CD4-positive, alpha-beta T cell treated with Interleukin-1 beta for 1 hour (primary cell): ENCODE results near the gene SPINT1.
"Not testable (repeated sequence)": the region's sequence is repeated elsewhere in the genome, so short reads cannot be mapped to it uniquely, and the experiment has no call there.

Source experiments
- DNase-seq, 2 donors: peaks; one replicate each; pipeline ENCODE4 v3.0.0-alpha.2; 2020 to 2022

The SPINT1 gene

DNA sequence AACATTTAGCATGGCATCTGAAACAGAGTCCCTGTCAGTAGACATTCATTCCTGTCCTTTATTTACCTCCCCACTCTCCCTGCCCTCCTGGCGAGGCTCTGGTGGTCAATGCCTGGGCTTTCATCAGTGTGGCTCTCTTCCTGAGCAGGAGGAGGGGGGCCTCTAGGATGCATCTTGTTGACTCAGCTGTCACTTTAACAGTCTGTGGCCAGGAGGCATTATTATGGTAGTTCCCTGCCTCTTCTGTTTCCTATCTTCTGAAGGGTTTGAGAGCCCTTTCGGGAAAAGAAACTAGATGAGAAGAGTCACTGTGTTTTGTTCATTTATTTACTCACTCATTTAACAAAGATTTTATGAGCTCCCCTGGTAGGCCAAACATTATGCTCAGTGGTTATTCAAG is 13.0 kb upstream of the SPINT1 start:
- DNase-seq = no peak

DNA sequence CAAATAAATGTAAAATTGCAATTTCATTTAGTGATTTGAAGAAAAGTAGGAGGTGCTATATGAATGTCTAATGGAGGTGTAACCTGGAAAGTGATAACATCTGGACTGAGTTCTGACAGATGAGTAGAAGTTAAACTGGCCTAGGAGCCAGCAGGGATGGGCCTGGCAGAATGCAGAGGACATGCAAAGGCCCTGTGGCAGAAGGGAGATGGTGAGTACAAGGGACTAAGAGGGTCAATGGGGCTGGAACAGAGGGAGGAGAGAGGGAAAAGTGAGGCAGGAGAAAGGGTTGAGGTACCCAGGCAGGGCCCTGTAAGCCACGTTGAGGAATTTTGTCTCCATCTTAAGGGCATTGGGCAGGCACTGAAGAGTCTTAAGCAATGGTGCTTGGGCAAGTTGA is 12.0 kb upstream of the SPINT1 start:
- DNase-seq = no peak

DNA sequence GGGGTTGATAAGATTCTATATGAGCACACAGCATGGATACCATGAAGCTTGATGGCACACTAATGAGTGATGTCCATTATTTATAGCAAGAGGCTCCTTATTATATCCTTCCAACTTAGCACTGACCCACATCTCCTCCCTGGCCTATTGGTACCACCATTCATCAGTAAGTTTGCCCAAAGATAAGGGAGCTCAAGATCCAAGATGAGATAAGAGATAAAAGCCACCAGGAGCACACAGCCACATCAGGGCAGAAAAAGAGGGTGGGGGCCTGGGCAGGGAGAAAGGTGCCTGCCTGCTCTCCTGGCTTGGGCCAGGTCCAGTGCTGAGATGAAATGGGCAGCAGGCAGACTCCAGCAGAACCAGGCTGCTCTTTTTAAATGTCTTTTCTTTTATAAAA is 10.9 kb upstream of the SPINT1 start:
- DNase-seq = no peak

DNA sequence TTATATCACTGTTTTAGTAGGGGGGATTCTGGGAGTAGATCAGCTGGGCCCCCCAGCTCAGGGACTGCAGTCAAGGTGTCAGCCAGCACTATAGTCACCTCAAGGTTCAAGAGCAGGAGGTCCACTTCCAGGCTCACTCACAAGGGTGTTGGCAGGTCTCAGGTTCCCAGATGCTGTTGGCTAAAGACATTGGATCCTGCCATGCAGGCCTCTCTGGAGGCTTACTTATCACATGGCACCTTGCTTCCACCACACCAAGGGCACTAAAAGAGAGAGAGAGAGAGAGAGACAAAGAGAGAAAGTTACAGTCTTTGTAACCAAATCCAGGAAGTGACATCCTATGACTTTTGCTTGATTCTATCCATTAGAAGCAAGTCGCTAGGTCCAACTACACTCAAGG is 7.8 kb upstream of the SPINT1 start:
- no peak for DNase-seq

DNA sequence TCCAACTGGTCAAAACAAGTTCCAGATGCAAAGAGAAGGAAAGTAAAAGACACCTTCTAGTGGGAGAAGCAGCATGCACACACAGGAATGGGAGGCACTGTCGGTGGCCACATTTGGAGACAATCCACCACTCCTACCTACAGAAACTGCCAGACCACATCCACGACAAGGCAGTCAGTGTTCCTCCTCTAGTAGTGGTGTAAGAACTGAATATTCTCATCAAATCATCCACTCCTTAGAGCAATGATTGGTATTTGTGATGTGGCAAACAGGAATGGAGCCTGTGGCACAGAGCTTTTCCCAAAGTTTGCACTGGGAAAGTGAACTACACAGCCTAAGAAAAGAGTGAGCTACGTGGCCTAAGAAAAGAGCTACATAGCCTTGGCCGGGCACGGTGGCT is 5.1 kb upstream of the SPINT1 start:
- DNase-seq = no peak

DNA sequence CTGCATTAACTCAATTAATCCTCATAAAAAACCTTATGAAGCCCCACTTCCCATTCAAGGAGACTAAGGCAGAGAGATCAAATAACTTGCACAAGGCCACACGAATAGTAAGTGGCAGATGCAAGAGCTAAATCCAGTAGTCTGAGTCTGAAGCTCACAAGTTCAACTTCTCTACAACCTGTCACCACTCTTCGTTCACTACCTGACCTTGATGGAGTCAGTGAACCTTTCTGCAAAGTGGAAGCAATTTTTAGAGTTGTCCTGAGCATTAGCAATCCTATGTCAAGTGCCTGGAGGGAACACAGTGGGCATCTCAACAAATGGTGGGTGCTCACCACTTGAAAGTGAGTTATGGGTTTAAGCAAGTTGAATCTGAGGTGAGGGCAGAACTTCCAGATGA is 2.1 kb upstream of the SPINT1 start:
- no peak for DNase-seq

DNA sequence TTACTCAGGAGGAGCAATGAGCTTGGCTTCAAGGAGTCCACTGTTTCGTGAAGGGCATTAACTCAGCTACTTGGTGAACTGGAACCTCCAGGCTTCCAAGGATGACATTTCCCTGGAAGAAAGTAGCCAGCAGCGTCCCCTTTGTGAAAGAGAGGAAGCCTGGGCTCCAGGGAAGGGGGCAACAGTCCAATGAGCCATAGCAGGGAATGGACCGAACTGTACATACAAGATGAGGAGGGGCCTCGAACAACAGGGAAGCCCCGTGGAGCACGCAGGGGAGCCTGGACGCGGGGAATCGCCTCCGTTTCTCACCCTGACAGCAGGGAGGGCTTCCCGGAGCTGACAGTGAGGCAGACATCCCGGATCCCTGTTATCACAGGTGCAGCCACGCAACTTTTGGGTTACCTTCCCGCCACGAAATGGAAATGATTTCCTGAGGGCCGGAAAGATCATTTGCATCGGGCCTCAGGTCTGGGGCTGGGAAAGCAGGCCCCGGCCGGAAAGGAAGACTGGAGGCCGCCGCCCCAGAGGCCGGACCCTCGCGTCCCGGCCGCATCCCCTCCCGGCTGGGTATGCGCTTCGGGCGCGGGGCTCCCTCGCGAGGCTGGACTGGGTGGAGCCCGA is 475 bp upstream of the SPINT1 start:
- DNase-seq = no peak

DNA sequence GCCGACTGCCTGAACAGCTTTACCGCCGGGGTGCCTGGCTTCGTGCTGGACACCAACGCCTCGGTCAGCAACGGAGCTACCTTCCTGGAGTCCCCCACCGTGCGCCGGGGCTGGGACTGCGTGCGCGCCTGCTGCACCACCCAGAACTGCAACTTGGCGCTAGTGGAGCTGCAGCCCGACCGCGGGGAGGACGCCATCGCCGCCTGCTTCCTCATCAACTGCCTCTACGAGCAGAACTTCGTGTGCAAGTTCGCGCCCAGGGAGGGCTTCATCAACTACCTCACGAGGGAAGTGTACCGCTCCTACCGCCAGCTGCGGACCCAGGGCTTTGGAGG is 815 bp downstream of the SPINT1 start:
- DNase-seq = peak; percentile 19 to 28

DNA sequence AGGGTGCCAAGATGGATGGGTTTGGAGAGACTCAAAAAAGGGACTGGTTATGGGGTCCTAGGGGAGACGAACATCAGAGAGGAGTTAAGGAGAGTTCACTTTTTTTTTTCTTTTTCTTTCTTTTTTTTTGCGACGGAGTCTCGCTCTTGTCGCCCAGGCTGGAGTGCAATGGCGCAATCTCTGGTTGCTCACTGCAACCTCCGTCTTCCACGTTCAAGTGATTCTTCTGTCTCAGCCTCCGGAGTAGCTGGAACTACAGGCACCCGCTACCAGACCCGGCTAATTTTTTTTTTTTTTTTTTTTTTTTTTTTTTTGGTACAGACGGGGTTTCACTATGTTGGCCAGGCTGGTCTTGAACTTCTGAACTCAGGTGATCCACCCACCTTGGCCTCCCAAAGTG is 1.2 kb downstream of the SPINT1 start:
- DNase-seq = no peak

DNA sequence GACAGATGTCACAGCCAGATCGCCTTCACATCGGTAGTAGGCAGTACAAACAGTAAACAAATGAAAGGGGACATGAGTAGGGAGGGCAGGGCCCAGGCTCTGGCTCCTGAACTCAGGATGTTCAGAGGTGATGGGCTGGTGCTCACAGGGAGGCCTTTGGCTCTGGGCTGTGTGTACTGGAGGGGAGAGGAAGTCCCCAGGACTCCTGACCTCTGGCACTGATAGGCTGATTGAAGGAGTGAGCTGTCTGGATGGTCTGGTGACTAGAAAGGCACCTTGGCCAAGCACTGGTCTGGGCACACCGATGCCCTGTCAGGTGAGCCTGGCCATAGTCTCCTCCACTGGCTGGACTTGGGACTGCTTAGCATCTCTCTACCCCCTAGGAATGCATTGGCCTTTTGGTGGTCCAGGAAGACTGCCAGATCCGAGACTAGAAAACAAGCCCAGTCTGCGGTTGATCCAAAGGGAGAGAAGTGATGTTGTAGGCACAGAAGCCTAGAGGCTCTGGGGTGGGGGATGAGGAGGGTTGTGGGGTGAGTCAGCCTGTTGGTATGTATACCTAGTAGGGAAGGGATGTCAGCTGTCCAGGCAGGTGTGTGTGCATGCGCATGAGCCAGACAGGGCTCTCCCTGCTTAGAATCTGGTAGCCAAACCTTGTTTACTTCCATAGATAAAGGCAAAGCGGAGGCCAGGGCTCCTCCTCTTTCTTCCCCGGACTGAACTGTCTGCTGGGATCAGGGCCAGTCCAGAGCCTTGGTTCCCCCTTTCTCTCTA is 1.9 kb downstream of the SPINT1 start:
- DNase-seq = no peak

DNA sequence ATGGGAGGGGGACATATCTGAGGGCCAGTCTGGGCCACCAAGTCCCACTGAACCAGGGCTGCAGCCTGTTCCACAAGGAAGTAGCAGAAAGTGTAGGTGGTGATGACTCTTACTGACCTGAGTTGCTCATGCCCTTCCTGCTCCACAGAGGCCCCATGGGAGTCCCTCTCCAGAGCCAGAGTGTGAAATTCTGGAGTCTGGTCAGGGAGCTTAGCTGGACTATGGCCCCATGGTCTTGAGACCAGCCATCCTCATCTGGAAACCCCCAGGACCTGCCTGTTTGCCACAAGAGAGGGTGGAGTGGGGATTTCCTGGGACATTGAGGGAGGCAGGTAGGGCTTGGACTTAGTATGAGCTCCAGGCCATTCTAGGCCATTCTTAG is 3.0 kb downstream of the SPINT1 start:
- DNase-seq = no peak

DNA sequence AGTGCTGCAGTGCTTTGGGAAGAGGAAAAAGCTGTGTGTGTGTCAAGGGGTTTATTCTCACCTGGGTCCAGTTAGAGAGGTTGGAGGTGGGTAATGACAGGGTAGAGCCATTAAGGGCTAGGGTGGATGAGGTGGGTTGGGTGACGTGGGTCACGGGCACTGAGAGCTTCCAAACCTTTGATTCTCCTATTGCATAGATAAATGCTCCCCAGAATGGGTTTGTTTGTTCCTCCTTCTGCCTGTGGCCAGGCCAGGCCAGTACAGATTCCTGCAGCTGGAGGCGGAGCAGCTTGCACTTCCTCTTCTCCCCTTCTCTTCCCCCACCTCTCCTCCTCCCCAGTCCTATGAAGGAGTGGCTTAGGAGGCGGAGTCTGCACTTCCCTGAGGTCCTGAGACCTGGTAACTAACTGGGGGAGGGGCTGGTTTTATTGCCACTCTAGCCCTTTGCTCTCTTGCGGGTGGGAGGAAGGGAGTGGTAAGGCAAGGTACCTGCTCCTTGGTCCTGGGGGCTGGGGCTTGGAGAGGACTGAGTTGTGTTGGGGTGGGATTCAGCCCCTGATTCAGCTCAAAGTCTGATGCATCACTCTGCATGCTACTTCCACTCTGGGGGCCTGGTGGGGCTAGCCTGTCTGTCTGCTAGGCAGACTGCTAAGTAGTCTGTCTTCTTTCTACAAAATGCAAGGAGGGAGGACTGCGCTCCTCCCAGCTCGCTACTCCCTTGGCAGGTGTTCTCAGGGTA is 3.5 kb downstream of the SPINT1 start:
- DNase-seq = peak; percentile 14 to 65

DNA sequence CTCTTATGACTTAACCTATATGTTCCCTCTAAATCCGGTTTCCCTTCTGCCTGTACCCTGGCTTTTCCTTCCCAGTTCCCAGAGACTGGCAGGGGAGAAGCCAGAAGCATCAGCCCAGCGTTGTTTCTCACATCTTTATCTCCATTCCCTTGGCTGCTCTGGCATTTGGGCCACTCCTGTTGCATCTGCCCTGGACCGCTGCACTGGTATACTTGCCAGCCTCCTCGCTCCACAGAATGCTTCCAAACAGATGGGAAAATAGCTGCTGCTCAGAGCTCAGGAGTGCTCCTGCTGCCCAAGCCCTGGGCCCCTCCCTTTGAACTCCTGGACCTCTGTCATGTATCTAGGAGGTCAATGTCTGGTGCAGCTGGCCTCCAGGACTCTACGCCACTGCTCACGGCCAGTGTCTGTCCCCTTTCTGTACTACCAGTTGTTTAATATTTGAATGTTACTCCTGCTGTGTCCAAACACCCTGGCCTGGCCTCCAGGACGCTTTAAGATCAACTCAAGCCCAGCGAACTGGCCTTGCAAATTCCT is 6.8 kb downstream of the SPINT1 start:
- DNase-seq = no peak

DNA sequence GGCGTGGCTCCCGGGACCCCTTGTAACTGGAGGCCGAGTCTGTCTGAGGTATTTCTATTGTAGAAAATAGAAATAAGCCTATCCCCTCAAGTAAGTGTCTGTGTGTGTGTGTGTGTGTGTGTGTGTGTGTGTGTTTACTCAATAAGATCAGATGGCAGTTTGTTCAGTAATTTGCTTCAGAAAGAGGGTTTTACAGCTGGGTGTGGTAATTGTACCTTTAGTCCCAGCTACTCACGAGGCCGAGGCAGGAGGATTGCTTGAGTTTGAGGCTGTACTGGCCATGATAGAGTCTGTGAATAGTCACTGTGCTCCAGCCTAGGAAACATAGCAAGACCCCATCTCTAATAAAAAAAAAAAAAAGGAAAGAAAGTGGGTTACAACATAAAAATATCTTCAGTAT is 8.7 kb downstream of the SPINT1 start:
- DNase-seq = no peak

DNA sequence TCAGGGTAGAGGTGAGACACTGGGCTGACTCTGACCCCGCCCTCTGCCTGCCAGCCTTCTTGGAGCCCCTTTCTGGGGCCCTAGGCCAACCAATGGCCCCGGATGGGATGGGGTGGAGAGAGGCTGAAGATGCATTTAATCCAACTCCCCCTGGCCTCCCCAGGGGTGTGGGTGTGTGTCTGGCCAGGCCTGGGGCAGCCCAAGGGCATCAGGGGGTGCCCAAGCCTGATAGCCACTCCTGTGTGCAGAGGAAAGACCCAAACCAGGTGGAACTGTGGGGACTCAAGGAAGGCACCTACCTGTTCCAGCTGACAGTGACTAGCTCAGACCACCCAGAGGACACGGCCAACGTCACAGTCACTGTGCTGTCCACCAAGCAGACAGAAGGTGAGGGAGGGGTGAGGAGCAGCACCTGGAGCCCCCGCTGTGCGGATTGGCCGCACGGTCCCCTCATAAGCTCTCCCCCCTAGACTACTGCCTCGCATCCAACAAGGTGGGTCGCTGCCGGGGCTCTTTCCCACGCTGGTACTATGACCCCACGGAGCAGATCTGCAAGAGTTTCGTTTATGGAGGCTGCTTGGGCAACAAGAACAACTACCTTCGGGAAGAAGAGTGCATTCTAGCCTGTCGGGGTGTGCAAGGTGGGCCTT is 9.5 kb downstream of the SPINT1 start:
- no peak for DNase-seq

DNA sequence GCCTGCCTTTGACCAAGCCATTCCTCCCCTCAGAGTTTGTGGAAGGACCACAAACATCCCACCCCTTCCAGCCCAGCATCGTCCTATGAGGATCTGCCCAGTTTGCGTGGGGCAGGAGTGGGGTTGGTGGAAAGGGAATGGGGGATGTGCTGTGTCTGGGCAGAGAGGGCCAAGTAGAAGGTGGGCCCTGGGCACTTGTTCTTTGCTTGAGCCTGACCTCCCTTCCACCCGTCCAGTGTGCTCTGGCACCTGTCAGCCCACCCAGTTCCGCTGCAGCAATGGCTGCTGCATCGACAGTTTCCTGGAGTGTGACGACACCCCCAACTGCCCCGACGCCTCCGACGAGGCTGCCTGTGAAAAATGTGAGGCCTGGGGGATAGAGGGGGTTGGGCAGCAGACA is 10.3 kb downstream of the SPINT1 start:
- DNase-seq = no peak

DNA sequence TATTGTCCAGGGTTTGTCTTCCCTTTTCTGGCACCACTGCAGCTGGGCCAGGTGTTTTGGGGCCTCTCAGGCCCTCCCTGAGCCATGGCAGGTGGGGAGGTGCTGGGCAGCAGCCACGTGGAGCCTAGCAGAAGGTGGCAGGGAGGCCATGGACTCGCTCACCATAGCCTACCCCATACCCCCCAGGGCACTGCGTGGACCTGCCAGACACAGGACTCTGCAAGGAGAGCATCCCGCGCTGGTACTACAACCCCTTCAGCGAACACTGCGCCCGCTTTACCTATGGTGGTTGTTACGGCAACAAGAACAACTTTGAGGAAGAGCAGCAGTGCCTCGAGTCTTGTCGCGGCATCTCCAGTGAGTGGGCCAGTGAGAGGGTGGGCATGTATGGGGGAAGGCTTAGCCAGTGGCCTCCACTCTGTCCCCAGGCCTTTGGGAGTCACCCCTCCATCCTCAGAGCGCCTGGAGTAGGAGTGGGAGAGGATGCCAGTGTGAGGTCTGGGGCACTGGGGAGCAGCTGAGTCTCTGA is 11.9 kb downstream of the SPINT1 start:
- DNase-seq = no peak

DNA sequence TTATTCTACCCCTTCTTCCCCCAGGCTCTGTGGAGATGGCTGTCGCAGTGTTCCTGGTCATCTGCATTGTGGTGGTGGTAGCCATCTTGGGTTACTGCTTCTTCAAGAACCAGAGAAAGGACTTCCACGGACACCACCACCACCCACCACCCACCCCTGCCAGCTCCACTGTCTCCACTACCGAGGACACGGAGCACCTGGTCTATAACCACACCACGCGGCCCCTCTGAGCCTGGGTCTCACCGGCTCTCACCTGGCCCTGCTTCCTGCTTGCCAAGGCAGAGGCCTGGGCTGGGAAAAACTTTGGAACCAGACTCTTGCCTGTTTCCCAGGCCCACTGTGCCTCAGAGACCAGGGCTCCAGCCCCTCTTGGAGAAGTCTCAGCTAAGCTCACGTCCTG is 12.9 kb downstream of the SPINT1 start:
- no peak for DNase-seq

DNA sequence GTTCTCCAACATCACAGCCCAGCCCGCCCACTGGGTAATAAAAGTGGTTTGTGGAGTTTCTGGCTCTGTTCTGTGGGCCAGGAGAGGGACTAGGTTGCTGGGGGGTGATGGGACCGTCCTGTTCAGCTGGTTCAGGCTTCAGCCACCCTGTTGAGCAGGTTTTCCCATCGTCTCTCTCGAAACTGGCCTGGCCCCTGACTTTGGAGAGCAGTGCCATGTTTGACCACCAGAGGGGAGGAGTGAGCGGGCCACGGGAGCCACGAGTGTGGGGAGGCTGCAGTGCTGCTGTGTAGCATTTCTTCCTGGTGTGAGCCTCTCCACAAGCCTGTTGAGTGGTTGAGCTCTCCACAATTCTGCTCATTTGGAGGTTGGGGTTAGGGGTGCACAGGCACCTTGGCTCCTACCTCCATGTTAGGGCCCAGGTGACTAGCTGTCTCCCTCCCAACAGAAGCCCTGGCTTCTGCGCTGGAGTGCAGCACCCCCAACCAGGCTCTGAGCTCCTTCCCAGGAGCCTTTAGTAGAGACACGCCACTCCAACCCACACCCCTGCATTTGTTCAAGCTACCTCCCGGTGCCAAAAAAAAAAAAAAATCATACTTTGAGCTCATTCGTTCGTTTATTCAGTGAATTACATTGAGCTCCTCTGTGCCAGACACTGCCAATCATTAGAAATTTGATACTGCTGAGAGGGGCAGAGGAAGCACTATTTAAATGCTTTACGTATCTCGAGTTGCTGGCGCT is 13.9 kb downstream of the SPINT1 start:
- DNase-seq = peak; percentile 76 to 83

DNA sequence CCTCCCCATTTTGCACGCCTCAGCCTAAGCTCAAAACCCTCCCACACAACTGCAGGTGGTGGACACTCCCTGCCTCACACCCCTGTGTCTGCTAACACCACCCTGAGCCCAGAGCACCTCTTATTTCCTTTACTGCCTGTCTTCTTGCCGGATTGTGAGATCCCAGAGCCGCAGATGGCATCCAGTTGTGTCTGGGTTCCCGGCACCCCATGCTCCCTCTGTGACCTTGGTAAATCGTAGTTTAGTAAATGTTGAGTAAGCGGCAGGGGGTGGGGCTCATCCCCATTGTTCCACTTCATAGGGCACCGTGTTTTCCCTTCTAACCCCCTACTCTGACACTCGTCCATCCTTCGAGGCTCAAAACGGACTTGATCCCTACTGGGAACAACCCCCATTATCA is 14.9 kb downstream of the SPINT1 start:
- DNase-seq = no peak

DNA sequence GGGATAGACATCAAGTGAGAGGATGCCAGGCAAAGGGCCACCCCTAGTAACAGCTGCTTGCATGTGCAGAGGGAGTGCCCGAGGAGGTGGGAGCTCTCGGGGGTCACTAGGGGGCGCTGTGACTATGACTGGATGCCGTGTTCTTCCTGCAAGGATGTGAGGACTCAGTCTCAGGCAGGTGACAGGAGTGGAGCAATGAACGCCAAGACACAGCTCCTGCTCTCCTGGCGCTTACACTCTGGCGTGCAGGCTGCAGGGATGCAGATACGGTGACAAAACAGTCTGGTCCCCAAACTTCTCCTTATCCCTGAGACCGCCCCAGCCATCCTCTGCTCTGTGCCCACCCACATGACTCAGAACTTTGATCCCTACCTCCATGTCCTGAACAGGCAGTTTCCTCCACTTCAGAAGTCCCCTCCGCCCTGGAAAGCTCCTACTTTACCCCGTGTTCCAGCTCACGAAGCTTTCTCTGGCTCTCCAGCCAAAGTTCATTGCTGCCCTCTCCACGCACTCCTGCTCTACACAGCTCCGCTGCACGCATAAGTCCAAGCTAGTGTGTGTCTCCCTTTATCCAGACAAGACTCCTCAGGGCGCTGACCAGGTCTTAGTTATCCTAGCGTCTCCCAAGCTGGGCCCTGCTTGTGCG is 15.5 kb downstream of the SPINT1 start:
- DNase-seq = peak; percentile 74 to 79

DNA sequence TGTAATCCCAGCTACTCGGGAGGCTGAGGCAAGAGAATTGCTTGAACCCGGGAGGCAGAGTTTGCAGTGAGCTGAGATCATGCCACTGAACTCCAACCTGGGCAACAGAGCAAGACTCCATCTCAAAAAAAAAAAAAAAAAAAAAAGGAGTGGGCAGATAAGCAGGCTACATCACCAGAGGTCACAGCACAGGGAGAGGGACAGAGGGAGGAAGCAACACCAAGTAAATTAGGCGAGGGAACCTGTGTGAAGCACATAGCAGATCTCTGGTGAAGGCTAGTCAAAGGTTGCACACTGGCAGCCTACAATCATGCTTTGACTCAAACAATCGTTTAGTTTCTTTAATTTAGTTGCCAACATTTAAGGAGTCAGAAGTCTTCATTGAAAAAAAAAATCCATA is 17.3 kb downstream of the SPINT1 start:
- not testable (repeated sequence) for DNase-seq
